OCI-LY1 (cell line): ENCODE measurements around the gene LYPD1.

Experiments
- H2AFZ ChIP-seq: fragments of 200-600 bp; sonication (generic), shearing (Covaris generic); 2 replicates; pipeline ENCODE4 v1.6.0; 2014; ENCODE audit warnings: antibody characterized with exemption, mild to moderate bottlenecking, low read length
- H3F3A ChIP-seq: fragments of 200-600 bp; sonication (generic), shearing (Covaris generic); 2 replicates; pipeline ENCODE4 v1.6.0; 2014; ENCODE audit warnings: mild to moderate bottlenecking, antibody characterized with exemption, low read length, moderate library complexity; ENCODE audit not compliant: insufficient read depth
- H3K27ac ChIP-seq: fragments of 200-600 bp; sonication (generic); 2 replicates; pipeline ENCODE4 v1.5.1; 2014; ENCODE audit warnings: low read length, mixed run types, mild to moderate bottlenecking, low read depth; ENCODE audit not compliant: poor library complexity, severe bottlenecking
- H3K27me3 ChIP-seq: fragments of 200-600 bp; sonication (generic); 2 replicates; pipeline ENCODE4 v1.6.0; 2014; ENCODE audit warnings: antibody characterized with exemption, mild to moderate bottlenecking, low read length, moderate library complexity; ENCODE audit not compliant: insufficient read depth
- H3K36me3 ChIP-seq: fragments of 200-600 bp; sonication (generic); 2 replicates; pipeline ENCODE4 v1.6.1; 2014; ENCODE audit warnings: mild to moderate bottlenecking, antibody characterized with exemption, low read length, moderate library complexity, mixed read lengths; ENCODE audit not compliant: insufficient read depth
- H3K4me1 ChIP-seq: fragments of 200-600 bp; sonication (generic); 2 replicates; pipeline ENCODE4 v1.5.1; 2014; ENCODE audit warnings: mild to moderate bottlenecking, low read length, moderate library complexity; ENCODE audit not compliant: insufficient read depth, severe bottlenecking
- H3K4me2 ChIP-seq: fragments of 200-600 bp; sonication (generic), shearing (Covaris generic); 2 replicates; pipeline ENCODE4 v1.6.1; 2014; ENCODE audit warnings: low read length
- H3K4me3 ChIP-seq: fragments of 200-600 bp; sonication (generic); 2 replicates; pipeline ENCODE4 v1.5.1; 2014; ENCODE audit warnings: low read length, low read depth, mild to moderate bottlenecking, mixed read lengths; ENCODE audit not compliant: poor library complexity, severe bottlenecking
- H3K79me2 ChIP-seq: fragments of 200-600 bp; shearing (Covaris generic); 2 replicates; pipeline ENCODE4 v1.6.1; 2016; ENCODE audit warnings: mixed run types, low read length, mixed read lengths; ENCODE audit not compliant: insufficient read depth
- H3K9ac ChIP-seq: fragments of 200-600 bp; sonication (generic), shearing (Covaris generic); 2 replicates; pipeline ENCODE4 v1.6.1; 2014; ENCODE audit warnings: mild to moderate bottlenecking, low read length, mixed read lengths
- H3K9me2 ChIP-seq: fragments of 200-600 bp; sonication (generic), shearing (Covaris generic); 2 replicates; pipeline ENCODE4 v1.6.1; 2014; ENCODE audit warnings: low read depth, mild to moderate bottlenecking, low read length, mixed read lengths
- H3K9me3 ChIP-seq: fragments of 200-600 bp; shearing (Covaris generic); 2 replicates; pipeline ENCODE4 v1.6.1; 2014; ENCODE audit warnings: low read length, mixed read lengths
- H4K20me1 ChIP-seq: fragments of 200-600 bp; sonication (generic), shearing (Covaris generic); 2 replicates; pipeline ENCODE4 v1.6.0; 2016; ENCODE audit warnings: mild to moderate bottlenecking, low read length; ENCODE audit not compliant: insufficient read depth
- EZH2 ChIP-seq: fragments of 200-600 bp; sonication (generic), shearing (Covaris generic); IDR thresholded peaks from 2 replicates; pipeline ENCODE4 v1.8.0; 2017; ENCODE audit warnings: borderline replicate concordance, mixed run types, mild to moderate bottlenecking, antibody characterized with exemption, low read length, moderate library complexity, mixed read lengths
- TF ChIP-seq, protein P1 (sequence below): fragments of 200-600 bp; sonication (generic), shearing (Covaris generic); IDR thresholded peaks from 2 replicates; pipeline ENCODE4 v1.5.1; 2017; ENCODE audit warnings: mild to moderate bottlenecking, antibody characterized with exemption, low read length, moderate library complexity, mixed read lengths

The LYPD1 gene

DNA sequence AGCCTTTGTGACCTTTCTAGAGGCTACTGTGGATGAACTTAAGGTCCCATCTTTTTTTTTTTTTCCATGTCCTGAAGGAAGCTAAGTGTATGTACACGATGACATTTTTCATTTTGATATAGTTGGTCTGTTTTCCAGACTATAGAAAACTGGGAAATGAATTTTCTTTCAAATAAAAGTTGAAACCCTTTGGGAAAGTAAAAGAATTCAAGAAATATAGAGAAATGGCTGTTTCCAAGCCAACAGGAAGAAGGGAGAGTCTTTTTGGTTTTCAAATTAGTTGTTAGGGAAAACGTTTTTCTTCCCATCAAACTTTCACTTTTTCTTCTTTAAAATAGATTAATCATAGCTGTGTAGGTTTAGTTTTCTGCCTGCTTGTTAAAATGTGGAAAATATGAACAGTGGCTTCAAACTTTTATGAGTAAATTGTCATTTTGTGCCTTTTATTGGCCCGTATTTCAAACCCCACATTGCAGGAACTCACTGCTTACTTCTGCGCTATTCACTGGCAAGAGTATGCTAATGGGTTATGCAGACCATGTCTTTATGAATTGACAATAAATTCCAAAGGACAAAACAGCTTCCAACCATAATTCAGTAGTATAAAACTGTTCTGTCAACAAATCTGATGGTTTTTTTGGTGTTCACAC, 27.7 kb upstream of the LYPD1 start:
- Histone ChIP-seq H3K4me1 (peaks cover 17% of the 10 kb centered on the region), H3K36me3 (no peaks in the 10 kb centered on the region), H3K4me3 (no peak overlapping the region), H3F3A (no peaks in the 10 kb centered on the region), H4K20me1 (no peaks in the 10 kb centered on the region), H3K9me2 (no peaks in the 10 kb centered on the region), H3K27ac (peak overlapping the region; percentile 38), H2AFZ (no peak overlapping the region), H3K27me3 (no peaks in the 10 kb centered on the region), H3K9ac (no peak overlapping the region), H3K9me3 (no peaks in the 10 kb centered on the region), H3K4me2 (no peak overlapping the region), H3K79me2 (no peaks in the 10 kb centered on the region)
- TF ChIP-seq, protein P1, sequence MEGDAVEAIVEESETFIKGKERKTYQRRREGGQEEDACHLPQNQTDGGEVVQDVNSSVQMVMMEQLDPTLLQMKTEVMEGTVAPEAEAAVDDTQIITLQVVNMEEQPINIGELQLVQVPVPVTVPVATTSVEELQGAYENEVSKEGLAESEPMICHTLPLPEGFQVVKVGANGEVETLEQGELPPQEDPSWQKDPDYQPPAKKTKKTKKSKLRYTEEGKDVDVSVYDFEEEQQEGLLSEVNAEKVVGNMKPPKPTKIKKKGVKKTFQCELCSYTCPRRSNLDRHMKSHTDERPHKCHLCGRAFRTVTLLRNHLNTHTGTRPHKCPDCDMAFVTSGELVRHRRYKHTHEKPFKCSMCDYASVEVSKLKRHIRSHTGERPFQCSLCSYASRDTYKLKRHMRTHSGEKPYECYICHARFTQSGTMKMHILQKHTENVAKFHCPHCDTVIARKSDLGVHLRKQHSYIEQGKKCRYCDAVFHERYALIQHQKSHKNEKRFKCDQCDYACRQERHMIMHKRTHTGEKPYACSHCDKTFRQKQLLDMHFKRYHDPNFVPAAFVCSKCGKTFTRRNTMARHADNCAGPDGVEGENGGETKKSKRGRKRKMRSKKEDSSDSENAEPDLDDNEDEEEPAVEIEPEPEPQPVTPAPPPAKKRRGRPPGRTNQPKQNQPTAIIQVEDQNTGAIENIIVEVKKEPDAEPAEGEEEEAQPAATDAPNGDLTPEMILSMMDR, result no peak
- TF ChIP-seq EZH2, result no peak

- H3K4me2 ChIP-seq, result no peak overlapping the region
Observed at GRCh38 chr2:132692816-132693215, 22.8 kb upstream of the LYPD1 start.

DNA sequence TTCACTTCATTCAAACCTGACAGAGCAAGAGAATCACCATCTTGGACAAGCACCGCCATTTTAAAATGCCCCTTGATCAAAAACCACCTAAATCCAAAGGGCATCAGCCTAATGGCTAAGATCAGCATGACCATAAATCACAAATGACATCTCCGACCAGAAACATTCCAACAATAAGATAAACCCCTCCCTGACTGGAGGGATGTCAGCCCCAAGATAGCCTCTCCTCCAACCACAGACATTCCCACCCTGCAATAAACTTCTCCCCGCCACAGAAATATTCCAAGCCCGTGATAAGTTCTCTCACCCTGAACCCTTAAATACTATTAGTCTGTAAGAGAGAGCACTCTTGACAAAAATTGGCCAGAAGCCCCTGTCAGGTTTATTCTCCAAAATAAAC, 21.6 kb upstream of the LYPD1 start:
- Histone ChIP-seq H3K9me3 (no peaks in the 10 kb centered on the region), H4K20me1 (no peaks in the 10 kb centered on the region), H3F3A (no peaks in the 10 kb centered on the region), H3K36me3 (no peaks in the 10 kb centered on the region), H3K4me2 (no peak overlapping the region), H3K4me3 (no peak overlapping the region), H3K4me1 (no peaks in the 10 kb centered on the region), H3K27me3 (no peaks in the 10 kb centered on the region), H3K79me2 (no peaks in the 10 kb centered on the region), H3K9me2 (no peaks in the 10 kb centered on the region), H2AFZ (no peak overlapping the region), H3K27ac (no peak overlapping the region), H3K9ac (no peak overlapping the region)
- TF ChIP-seq, protein P1, result no peak
- TF ChIP-seq EZH2, result no peak

More at GRCh38 chr2:132692816-132693215, 22.8 kb upstream of the LYPD1 start:
- Histone ChIP-seq H3K36me3 (no peaks in the 10 kb centered on the region), H3K27me3 (no peaks in the 10 kb centered on the region), H3K4me1 (peaks cover 5% of the 10 kb centered on the region), H3F3A (no peaks in the 10 kb centered on the region), H2AFZ (no peak overlapping the region), H3K79me2 (no peaks in the 10 kb centered on the region), H3K9ac (no peak overlapping the region), H3K9me3 (no peaks in the 10 kb centered on the region), H3K9me2 (no peaks in the 10 kb centered on the region), H3K4me3 (no peak overlapping the region), H3K27ac (no peak overlapping the region), H4K20me1 (no peaks in the 10 kb centered on the region)
- no peak for TF ChIP-seq EZH2
- TF ChIP-seq, protein P1, result no peak
